Urinary bladder (tissue), 4 donors: Measurements from ENCODE around the gene SMC6. TPM values are rescaled to one million over a fixed set of nuclear protein-coding genes. Genes with fewer than 3 reads are reported as not detected.
A peak's percentile ranks its signal among the peaks of the same experiment; 100 is the strongest.

Source experiments
- DNase-seq: peaks from one replicate; pipeline ENCODE4 v3.0.0-alpha.2; 2015; ENCODE audit errors: extremely low spot score
- H3K27ac ChIP-seq: one replicate; pipeline ENCODE4 v1.5.1; 2013; ENCODE audit warnings: low read depth, mild to moderate bottlenecking, moderate library complexity
- H3K36me3 ChIP-seq: one replicate; pipeline ENCODE4 v1.6.1; 2013; ENCODE audit warnings: mild to moderate bottlenecking, moderate library complexity; ENCODE audit not compliant: insufficient read depth
- H3K4me1 ChIP-seq: one replicate; pipeline ENCODE4 v1.6.1; 2013; ENCODE audit warnings: mild to moderate bottlenecking, moderate library complexity; ENCODE audit not compliant: insufficient read depth
- H3K4me3 ChIP-seq: one replicate; pipeline ENCODE4 v1.5.1; 2013; ENCODE audit warnings: low read depth, low read length
- WGBS: extraction: QIAGEN DNeasy Blood & Tissue Kit; methylation state at CpG from one replicate; pipeline ENCODE4 v1.1.7; 2013; 5-methylcytosine and 5-hydroxymethylcytosine counted together
- polyA plus RNA-seq: library from polyadenylated mRNA; stranded (reverse); fragments of 200-250 nt; gene quantifications from one replicate; pipeline ENCODE4 v1.2.3, GENCODE V29; 2013
- total RNA-seq: library from RNA; depleted of rRNA; stranded (reverse); fragments of >200 nt; gene quantifications from one replicate; pipeline ENCODE4 v1.2.3, GENCODE V29; 2014
- donor health status: healthy with polysubstance abuse.
- donor health status: healthy.

Gene SMC6
- total and polyA plus RNA-seq, 2 donors: 7.6 to 50.0 TPM

DNA sequence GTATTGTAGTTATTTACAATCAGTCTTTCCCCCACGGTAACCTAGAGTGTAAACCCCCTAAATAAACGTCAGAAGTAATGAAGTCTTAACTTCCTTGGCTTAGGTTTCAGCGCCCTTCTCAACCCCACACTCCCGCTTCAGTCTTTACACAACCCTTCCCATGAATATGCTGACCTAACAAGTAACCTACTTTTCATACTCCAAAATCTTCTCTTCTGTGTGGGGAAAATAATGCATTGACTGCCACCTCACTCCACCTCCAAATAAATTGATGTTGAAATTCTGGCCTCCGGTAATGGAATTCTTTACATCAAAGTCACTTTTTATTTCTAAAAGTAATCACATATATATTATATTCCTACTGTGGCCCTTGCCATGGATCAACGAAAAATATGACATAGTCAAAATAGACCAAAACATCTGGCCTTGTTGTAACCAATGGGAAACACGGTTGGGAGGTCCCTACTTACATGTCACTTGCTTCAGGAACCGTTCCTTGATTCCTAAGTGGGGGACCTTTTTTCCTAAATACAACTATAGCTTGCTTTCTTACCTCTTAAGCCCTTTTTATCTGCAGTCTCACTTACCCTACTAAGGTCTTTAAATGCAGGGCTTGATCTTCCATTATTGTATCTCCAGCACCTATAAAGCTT, 1.3 kb upstream of the SMC6 start:
- 19% methylated on average over 8 of the region's 8 CpGs for WGBS
- no peak for DNase-seq
- Histone ChIP-seq H3K4me3 (peak overlapping the region; percentile 89), H3K27ac (no peak overlapping the region), H3K36me3 (no peaks in the 10 kb centered on the region), H3K4me1 (no peaks in the 10 kb centered on the region)

DNA sequence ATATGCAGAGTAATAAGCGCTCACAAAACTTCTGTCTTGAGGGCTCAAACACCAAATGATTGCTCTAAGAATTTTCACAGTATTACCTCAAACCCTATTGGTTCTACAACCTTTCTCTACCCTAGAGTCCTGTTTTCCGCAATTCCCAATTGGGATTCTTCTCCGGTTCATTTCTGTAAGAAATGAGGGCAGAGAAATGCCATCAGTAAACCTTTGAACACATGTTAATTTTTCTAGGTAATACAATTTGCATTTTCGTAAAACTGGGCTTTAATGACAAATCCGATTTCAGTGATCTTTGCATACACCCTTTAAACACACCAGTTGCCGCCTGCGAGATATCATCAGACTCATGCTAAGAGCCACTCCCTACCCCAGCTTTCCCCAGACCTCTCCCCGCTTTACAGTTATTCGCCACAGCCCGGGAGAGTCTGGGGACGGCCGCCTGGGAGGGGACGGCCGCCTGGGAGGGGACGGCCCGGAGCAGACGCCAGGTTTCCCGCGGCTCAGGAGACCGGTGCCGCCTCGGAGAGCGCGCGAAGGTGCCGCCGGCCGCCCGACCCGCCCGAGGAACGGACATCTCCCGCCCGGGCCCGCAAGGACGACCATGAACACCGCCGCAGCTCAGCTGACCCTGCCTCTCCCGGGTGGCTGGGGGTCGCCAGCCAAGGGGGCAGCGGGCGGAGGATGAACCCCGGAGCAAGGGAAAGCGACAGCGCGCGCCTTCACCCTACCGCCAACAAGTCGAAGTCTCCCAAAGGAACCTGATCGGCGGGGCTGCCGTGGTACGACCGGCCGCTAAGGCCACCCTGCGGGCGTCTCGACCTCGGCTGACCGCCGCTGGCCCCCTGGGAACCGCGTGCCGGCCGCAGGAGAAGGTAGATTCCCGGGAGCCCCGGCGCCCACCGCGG, 463 bp downstream of the SMC6 start:
- 1% methylated on average over 70 of the region's 70 CpGs for WGBS
- Histone ChIP-seq H3K4me1 (no peaks in the 10 kb centered on the region), H3K27ac (peak overlapping the region; percentile 98), H3K36me3 (no peaks in the 10 kb centered on the region), H3K4me3 (peak overlapping the region; percentile 89)
- peak; percentile 2 for DNase-seq

DNA sequence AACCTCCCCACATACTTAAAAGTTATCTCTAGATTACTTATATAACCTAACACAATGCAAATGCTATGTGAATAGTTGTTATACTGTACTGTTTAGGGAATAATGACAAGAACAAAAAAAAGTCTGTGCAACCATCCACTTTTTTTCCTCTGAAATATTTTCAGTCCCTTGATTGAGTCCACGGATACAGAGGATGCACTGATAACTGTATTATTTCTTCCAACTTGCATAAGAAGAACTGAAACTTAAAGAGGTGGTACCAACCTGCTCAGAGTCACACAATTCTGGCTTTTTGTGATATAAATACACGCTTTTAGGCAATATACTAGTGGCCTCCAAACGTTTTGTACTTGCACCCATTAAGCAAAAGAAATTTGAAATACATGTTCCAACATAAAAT, 1.4 kb downstream of the SMC6 start:
- Histone ChIP-seq H3K4me3 (no peak overlapping the region), H3K4me1 (no peaks in the 10 kb centered on the region), H3K27ac (no peak overlapping the region), H3K36me3 (no peaks in the 10 kb centered on the region)
- 58% methylated on average over 3 of the region's 3 CpGs for WGBS
- DNase-seq: no peak

DNA sequence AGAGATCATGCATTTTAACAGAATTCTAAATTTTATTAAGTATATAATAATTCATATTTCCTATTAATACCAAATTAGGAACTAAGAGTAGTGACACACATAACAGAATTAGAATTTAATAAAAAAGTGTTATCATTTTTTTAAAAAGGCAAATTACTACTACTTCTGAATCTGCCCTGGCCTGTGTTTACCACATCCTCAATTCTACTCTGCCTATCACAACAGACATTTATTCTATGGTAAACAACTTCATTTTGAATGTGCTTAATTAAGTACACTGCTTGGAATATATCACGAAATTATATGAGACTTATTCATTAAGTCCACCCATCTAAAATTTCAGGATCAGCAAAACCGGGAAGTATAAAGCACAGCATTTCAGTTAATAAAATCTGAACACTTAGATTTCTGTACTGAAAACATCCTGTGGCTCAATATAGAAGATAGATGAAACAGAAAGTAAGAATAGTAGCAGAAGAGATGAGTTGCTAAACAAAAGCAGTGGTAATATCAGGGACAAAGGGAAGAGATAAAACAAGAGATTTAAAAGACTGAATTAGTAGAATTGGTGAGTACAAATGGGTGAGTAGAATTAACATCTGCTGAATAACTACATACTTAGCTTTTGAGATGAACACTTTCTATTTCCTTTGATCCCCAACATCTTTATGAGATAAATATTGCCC, 3.7 kb downstream of the SMC6 start:
- no peak overlapping the region for H3K27ac ChIP-seq
- H3K36me3 ChIP-seq: peaks cover 2% of the 10 kb centered on the region
- H3K4me1 ChIP-seq: no peaks in the 10 kb centered on the region
- no peak overlapping the region for H3K4me3 ChIP-seq
- no peak for DNase-seq
- 87% methylated on average over 2 of the region's 2 CpGs for WGBS

DNA sequence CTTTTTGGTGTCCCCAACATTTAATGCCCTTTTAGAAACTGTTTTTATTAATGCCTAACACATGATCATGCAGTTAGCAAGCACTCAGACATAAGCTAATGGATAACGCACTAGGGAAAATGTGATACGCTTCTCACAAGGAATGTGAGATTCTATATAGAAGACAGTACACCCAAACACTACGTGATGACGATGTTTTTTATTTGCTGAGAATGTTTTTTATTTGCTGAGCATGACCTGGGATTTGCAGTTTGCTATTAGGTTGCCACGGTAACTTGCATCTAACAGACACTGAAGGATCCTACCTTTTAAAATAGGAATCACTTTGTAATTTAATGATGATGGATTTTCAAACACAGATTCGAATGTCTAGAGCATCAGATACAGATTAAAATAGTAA, 4.9 kb downstream of the SMC6 start:
- H3K27ac ChIP-seq: no peak overlapping the region
- no peaks in the 10 kb centered on the region for H3K4me1 ChIP-seq
- no peak for DNase-seq
- peaks cover 2% of the 10 kb centered on the region for H3K36me3 ChIP-seq
- 79% methylated on average over 6 of the region's 6 CpGs for WGBS
- no peak overlapping the region for H3K4me3 ChIP-seq

DNA sequence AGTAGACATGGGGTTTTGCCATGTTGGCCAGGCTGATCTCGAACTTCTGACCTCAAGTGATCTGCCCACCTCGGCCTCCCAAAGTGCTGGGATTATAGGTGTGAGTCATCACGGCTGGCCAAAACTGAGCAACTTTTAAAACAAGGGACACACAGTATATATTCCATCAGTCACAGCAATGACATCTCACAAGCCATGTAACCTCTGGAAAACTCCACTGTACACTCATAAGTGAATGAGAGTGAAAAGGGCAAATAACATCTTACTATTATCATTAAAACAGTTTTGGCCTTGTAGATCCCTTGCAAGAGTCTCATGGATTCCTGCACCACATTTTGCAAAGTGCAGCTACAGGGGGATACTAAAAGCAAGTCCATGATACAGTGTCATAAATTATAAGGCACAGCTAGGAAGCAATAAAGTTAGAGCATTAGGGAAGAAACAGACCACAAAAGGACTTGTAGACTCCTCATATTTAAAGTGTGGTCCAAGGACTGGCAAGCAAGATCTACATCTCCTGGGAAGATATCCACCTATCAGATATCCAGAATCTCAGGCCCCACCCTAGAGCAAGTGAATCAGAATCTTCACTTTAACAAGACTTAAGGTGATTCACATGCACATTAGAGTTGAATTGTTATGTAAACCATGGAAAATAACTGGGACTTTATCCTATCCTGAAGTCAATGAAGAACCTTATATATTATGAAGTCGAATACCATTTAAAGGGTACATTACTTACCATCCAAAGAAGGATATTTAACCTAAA, 5.7 kb downstream of the SMC6 start:
- Histone ChIP-seq H3K4me1 (no peaks in the 10 kb centered on the region), H3K36me3 (peaks cover 2% of the 10 kb centered on the region), H3K4me3 (no peak overlapping the region), H3K27ac (no peak overlapping the region)
- WGBS: 76% methylated on average over 4 of the region's 4 CpGs
- no peak for DNase-seq

DNA sequence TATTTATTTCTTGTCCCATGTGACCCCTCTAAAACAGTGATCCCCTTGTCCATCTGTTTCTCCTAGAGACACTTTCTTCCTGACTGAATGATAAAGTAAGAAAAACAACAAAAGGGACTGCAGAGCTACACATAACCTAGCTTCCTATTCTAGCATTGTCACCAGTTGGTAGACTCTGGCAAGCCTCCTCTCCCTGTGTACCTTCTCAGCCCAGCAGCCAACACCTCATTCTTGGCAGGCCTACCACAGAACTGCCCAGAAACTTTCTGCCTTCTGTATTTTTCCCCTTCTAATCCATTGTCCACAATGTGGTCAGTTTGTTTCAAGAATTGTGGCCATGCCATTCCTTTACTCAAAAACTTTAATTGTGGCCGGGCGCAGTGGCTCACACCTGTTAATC, 13.4 kb downstream of the SMC6 start:
- Histone ChIP-seq H3K4me3 (no peak overlapping the region), H3K36me3 (peaks cover 2% of the 10 kb centered on the region), H3K4me1 (no peaks in the 10 kb centered on the region), H3K27ac (no peak overlapping the region)
- WGBS: 96% methylated on average over 2 of the region's 2 CpGs
- DNase-seq: no peak

DNA sequence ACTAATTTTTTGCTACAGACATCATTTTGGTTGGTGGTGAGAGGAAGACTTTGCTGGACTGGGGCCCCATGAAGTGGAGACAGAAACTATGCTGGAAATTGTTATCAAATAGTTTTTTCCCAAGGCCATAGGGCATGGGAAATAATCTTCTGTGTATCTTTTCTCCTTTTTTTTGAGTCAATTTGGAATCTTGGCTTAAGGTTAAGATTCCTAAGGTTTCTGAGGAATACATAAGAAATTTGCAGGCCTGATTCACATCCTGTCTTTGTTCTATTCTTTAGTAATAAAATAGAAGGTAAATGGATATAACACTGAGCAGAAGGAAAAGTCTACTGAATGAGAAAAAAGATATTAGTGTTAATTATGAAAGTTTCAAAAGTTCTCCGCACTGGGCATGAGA, 16.6 kb downstream of the SMC6 start:
- Histone ChIP-seq H3K36me3 (peaks cover 2% of the 10 kb centered on the region), H3K27ac (no peak overlapping the region), H3K4me3 (no peak overlapping the region), H3K4me1 (no peaks in the 10 kb centered on the region)
- 94% methylated on average over 1 of the region's 1 CpG for WGBS
- DNase-seq: no peak

DNA sequence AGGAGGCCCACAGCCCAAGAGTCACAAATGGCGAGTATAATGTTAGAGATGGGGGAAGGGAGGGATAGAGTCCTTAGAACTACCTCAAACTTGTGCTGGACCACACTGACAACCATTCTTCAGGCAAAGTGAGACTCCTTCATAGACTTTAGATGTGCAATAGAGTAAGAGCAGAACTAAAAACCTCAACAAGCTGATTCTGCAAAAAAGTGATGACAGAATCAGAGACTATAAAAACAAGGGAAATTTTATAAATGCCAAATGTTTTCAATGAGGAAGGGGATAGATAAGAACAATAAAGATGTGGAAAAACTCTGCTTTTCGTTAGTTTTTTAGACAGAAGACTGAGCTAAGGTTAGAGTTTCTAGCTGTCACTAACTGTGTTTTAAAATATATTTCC, 17.7 kb downstream of the SMC6 start:
- Histone ChIP-seq H3K27ac (no peak overlapping the region), H3K4me3 (no peak overlapping the region), H3K4me1 (no peaks in the 10 kb centered on the region), H3K36me3 (peaks cover 2% of the 10 kb centered on the region)
- DNase-seq: no peak
- WGBS: 80% methylated on average over 2 of the region's 2 CpGs

DNA sequence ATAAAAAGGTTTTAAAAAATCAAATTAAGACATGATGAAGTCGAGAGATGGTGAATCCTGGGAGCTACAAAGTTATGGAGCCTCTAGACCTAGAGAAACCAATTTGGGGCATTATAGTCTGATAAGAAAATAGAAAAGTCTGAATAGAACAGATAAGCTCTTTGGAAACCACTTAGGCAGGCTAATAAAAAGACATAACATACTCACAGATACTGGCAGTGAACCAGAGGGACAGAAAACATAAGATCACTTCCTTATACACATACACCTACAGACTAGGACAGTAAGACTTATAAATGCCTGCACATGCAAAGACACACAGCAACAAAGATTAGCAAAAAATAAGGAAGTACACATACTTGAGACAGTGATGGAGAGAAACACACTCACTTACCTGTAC, 20.0 kb downstream of the SMC6 start:
- peaks cover 2% of the 10 kb centered on the region for H3K36me3 ChIP-seq

DNA sequence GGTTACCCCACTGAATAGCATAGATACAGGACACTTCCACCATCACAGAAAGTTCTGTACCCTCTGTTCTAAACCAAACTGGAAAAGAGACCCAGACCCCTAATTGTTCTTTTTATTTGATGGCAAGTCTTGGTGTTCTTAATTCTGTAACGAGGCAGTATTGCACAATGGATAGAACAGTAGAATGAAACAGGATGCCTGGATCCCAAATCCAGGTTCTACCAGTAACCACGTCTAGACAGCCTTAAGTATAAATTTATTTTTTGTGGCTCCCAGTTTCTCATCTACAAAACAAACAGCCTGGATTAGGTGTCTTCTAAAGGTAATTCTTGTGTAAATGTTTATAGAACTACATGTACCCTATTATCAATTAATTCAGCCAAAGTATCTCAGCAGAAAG, 23.7 kb downstream of the SMC6 start:
- no peak for DNase-seq
- peaks cover 2% of the 10 kb centered on the region for H3K36me3 ChIP-seq
- H3K4me1 ChIP-seq: no peaks in the 10 kb centered on the region
- 94% methylated on average over 2 of the region's 2 CpGs for WGBS
- no peak overlapping the region for H3K4me3 ChIP-seq
- H3K27ac ChIP-seq: no peak overlapping the region

More for the DNA sequence above, 20.0 kb downstream of the SMC6 start:
- DNase-seq: no peak
- Histone ChIP-seq H3K4me1 (no peaks in the 10 kb centered on the region), H3K27ac (no peak overlapping the region), H3K4me3 (no peak overlapping the region)
- 60% methylated on average over 1 of the region's 1 CpG for WGBS

DNA sequence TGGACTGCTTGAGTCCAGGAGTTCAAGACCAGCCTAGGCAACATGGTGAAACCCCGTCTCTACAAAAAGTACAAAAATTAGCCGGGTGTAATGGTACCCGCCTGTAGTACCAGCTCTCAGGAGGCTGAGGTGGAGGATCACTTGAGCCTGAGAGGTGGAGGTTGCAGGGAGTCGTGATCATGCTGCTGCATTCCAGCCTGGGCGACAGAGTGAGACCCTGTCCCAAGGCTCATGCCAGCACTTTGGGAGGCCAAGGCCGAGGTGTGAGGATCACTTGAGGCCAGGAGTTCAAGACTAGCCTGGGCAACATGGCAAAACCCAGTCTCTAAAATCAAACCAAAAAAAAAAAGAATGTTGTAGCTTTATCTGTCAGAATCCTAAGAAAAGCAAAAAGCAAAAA, 25.4 kb downstream of the SMC6 start:
- DNase-seq: no peak

More for the DNA sequence above, 25.4 kb downstream of the SMC6 start:
- Histone ChIP-seq H3K4me3 (no peak overlapping the region), H3K27ac (no peak overlapping the region), H3K36me3 (peaks cover 2% of the 10 kb centered on the region), H3K4me1 (no peaks in the 10 kb centered on the region)
- WGBS: 96% methylated on average over 6 of the region's 6 CpGs
